Measurements from ENCODE around the gene KCMF1. TPM values are rescaled to one million over a fixed set of nuclear protein-coding genes. Genes with fewer than 3 reads are reported as not detected.

KCMF1 gene
- 33.1 and 41.9 TPM in 2 replicates for total RNA-seq

DNA sequence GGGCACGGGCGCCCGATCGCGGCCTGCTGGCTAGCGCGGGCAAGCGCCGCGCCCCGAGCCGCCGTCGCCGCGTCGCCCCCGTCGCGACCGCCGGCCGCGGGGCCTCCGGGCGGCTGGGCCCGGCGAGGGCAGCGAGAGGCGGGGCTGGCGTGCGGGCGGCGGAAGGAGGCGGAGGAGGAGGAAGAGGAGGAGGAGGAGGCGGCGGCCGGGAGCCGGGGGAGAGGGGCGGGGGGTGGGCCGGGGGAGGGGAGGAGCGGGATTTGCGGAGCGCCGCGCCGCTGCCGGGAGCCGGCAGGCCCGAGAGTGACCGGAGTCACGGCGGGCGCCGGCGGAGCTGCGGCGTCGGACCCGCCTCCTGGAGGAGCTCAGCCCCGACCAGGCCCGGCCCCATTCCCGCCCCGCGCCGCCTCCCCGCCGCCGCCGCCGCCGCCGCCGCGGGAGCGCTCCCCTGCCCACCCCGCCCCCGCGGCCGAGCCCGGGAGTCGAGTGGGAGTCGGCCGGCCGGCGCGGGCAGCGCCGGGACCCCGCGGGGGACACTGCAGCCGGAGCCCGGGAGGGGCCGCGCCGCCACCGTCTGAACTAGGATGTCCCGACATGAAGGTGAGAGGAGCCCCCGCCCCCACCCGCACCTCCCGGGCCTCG is at the start of gene KCMF1:
Gene KCMF1, plus strand, starts transcription at position 294 of the 642 bp plus-strand sequence. Its CDS starts 291 bp downstream, at position 585.

Other genes starting within 250 kb of the KCMF1 start
- 0.49 and 0.51 TPM in 2 replicates for gene TRABD2A, start 90.1 kb upstream of the KCMF1 start, total RNA-seq
- gene TMSB10, start 65.5 kb upstream of the KCMF1 start, total RNA-seq = 4,704 and 6,956 TPM in 2 replicates
- 2.2 and 2.4 TPM in 2 replicates for gene TCF7L1, start 162.2 kb downstream of the KCMF1 start, total RNA-seq

All from mesangial cell (primary cell).